A549 (cell line): ENCODE measurements around the gene TMEM214. TPM values are rescaled to one million over a fixed set of nuclear protein-coding genes. Genes with fewer than 3 reads are reported as not detected.
A peak's percentile ranks its signal among the peaks of the same experiment; 100 is the strongest.

Experiments used
- ATAC-seq, 2 experiments: fragments of 200-7000 bp in 1 of 2; fragments of >200 bp in 1 of 2; cut with Nextera tagmentation in 1 of 2; cut with Tn5 transposase in 1 of 2; 3 replicates each; pipeline versions ENCODE4 v1.8.0 to v1.9.1; 2018 to 2020; ENCODE audit warnings: mild to moderate bottlenecking in 1 of 2, moderate library complexity in 1 of 2
- CTCF ChIA-PET: fragments of 300-600 bp; sonication (Branson Sonifier 250); formaldehyde crosslinking; extraction: SDS; loops from one replicate; lab custom pipeline; 2021; ENCODE audit warnings: antibody characterized with exemption, inconsistent platforms; lab: Yijun Ruan, JAX
- POLR2A ChIA-PET: fragments of 350-600 bp; formaldehyde crosslinking; extraction: SDS; loops from one replicate; lab custom pipeline; 2021; ENCODE audit warnings: antibody characterized with exemption, inconsistent platforms; lab: Yijun Ruan, JAX
- DNase-seq, 2 experiments: peaks; one replicate each; pipeline versions ENCODE4 v3.0.0 to v3.0.0-alpha.2; 2011 to 2016; ENCODE audit warnings: low read depth in 1 of 2, low spot score in 1 of 2
- FAIRE-seq: peaks from 2 replicates; lab custom pipeline; 2011; peaks lifted over from hg19 to GRCh38; lab: Jason Lieb, UNC
- H3K27ac ChIP-seq, 2 experiments: fragments of >200 bp; sonication (Bioruptor Twin); formaldehyde crosslinking; 3 replicates each; pipeline ENCODE4 v1.5.1; 2016 to 2017
- H3K4me1 ChIP-seq: fragments of >200 bp; sonication (Bioruptor Twin); formaldehyde crosslinking; 3 replicates; pipeline ENCODE4 v1.6.1; 2016
- H3K4me2 ChIP-seq: fragments of >200 bp; sonication (Bioruptor Twin); formaldehyde crosslinking; 3 replicates; pipeline ENCODE4 v1.6.1; 2016
- H3K4me3 ChIP-seq: fragments of >200 bp; sonication (Bioruptor Twin); formaldehyde crosslinking; 3 replicates; pipeline ENCODE4 v1.5.1; 2016
- H3K9me3 ChIP-seq: fragments of >200 bp; sonication (Bioruptor Twin); formaldehyde crosslinking; 3 replicates; pipeline ENCODE4 v1.6.1; 2016
- BHLHE40 ChIP-seq: IDR thresholded peaks from 2 replicates; pipeline ENCODE4 v1.6.1; 2012; ENCODE audit warnings: low read depth, low read length, inconsistent platforms
- CBX2 ChIP-seq: fragments of 200-600 bp; sonication (generic); IDR thresholded peaks from 2 replicates; pipeline ENCODE4 v1.6.1; 2016; ENCODE audit warnings: low read depth, mild to moderate bottlenecking, borderline replicate concordance
- CBX8 ChIP-seq: fragments of 200-600 bp; sonication (generic); IDR thresholded peaks from 2 replicates; pipeline ENCODE4 v1.6.1; 2016
- CHD2 ChIP-seq: fragments of 150-350 bp; IDR thresholded peaks from 2 replicates; pipeline ENCODE4 v1.6.1; 2014; ENCODE audit warnings: low read length; ENCODE audit not compliant: partially characterized antibody
- CHD4 ChIP-seq: fragments of 200-600 bp; sonication (generic); IDR thresholded peaks from 2 replicates; pipeline ENCODE4 v1.6.1; 2016; ENCODE audit warnings: antibody characterized with exemption, mild to moderate bottlenecking, borderline replicate concordance
- E2F6 ChIP-seq: IDR thresholded peaks from 2 replicates; pipeline ENCODE4 v1.6.1; 2012; ENCODE audit warnings: low read depth, borderline replicate concordance
- EHF ChIP-seq: fragments of 250-450 bp; sonication (Bioruptor Pico); IDR thresholded peaks from 2 replicates; pipeline ENCODE4 v1.5.0; 2020; ENCODE audit warnings: mild to moderate bottlenecking
- EHMT2 ChIP-seq: fragments of 200-600 bp; sonication (generic); IDR thresholded peaks from 2 replicates; pipeline ENCODE4 v1.6.1; 2016; ENCODE audit warnings: antibody characterized with exemption, low read depth, mild to moderate bottlenecking, moderate library complexity
- HES2 ChIP-seq: fragments of >200 bp; sonication (Bioruptor Twin); formaldehyde crosslinking; IDR thresholded peaks from 2 replicates; pipeline ENCODE4 v1.6.1; 2016
- HEYL ChIP-seq: fragments of 250-450 bp; sonication (Bioruptor Pico); IDR thresholded peaks from 2 replicates; pipeline ENCODE4 v1.8.0; 2021; ENCODE audit warnings: mild to moderate bottlenecking, moderate library complexity
- HMGXB4 ChIP-seq: fragments of 250-450 bp; sonication (Bioruptor Pico); IDR thresholded peaks from 2 replicates; pipeline ENCODE4 v1.5.0; 2021; ENCODE audit warnings: mild to moderate bottlenecking, moderate library complexity, borderline replicate concordance
- HOXA7 ChIP-seq: fragments of 250-450 bp; sonication (Bioruptor Pico); IDR thresholded peaks from 2 replicates; pipeline ENCODE4 v1.5.0; 2020; ENCODE audit warnings: mild to moderate bottlenecking, moderate library complexity
- HOXB5 ChIP-seq: fragments of 250-450 bp; sonication (Bioruptor Pico); IDR thresholded peaks from 2 replicates; pipeline ENCODE4 v1.5.0; 2020; ENCODE audit warnings: mild to moderate bottlenecking, moderate library complexity
- JUNB ChIP-seq: fragments of >200 bp; sonication (Bioruptor Twin); formaldehyde crosslinking; IDR thresholded peaks from 2 replicates; pipeline ENCODE4 v1.6.1; 2016
- KDM5A ChIP-seq: fragments of 200-600 bp; sonication (generic); IDR thresholded peaks from 2 replicates; pipeline ENCODE4 v1.6.1; 2016; ENCODE audit warnings: antibody characterized with exemption, mild to moderate bottlenecking
- MAX ChIP-seq: IDR thresholded peaks from 2 replicates; pipeline ENCODE4 v1.6.1; 2012
- NR3C1 ChIP-seq: fragments of >200 bp; sonication (Bioruptor Twin); formaldehyde crosslinking; IDR thresholded peaks from 3 replicates; pipeline ENCODE4 v1.6.1; 2017
- PBX3 ChIP-seq: IDR thresholded peaks from 2 replicates; pipeline ENCODE4 v1.6.1; 2012
- POLR2A ChIP-seq: IDR thresholded peaks from 2 replicates; pipeline ENCODE4 v1.6.1; 2012; ENCODE audit warnings: mild to moderate bottlenecking, low read length
- POLR2AphosphoS2 ChIP-seq: conservative IDR thresholded peaks from 2 replicates; pipeline ENCODE4 v1.6.1; 2012; ENCODE audit warnings: low read length, improper control_type of control experiment, inconsistent platforms
- RARB ChIP-seq: fragments of 250-450 bp; sonication (Bioruptor Pico); IDR thresholded peaks from 2 replicates; pipeline ENCODE4 v1.8.0; 2021; ENCODE audit warnings: mild to moderate bottlenecking, moderate library complexity
- SREBF2 ChIP-seq: fragments of 450-650 bp; IDR thresholded peaks from 2 replicates; pipeline ENCODE4 v1.6.1; 2014; ENCODE audit warnings: mild to moderate bottlenecking, moderate library complexity
- ZNF302 ChIP-seq: fragments of 250-450 bp; sonication (Bioruptor Pico); IDR thresholded peaks from 2 replicates; pipeline ENCODE4 v1.9.0; 2021; ENCODE audit warnings: inconsistent platforms, mild to moderate bottlenecking, moderate library complexity
- WGBS: methylation state at CpG from one replicate; pipeline ENCODE4 v1.1.6; 2017; ENCODE audit errors: missing lambda C conversion rate; 5-methylcytosine and 5-hydroxymethylcytosine counted together
- polyA plus RNA-seq, 4 experiments: library from polyadenylated mRNA; depleted of rRNA in 3 of 4; stranded (reverse); fragments of >200 nt; fragmentation: RNase III in 1 of 4; extraction: RNeasy Plus Mini Kit Qiagen cat#74134 plus additional on column Dnase treatment in 1 of 4; gene quantifications; 2 replicates in 3 of 4; 3 replicates in 1 of 4; pipeline ENCODE4 v1.2.3, GENCODE V29; 2011 to 2017
- TF ChIP-seq, protein P1 (sequence below): fragments of >200 bp; sonication (Bioruptor Twin); formaldehyde crosslinking; IDR thresholded peaks from 3 replicates; pipeline ENCODE4 v1.6.1; 2016
- TF ChIP-seq, protein P2 (sequence below): fragments of 200-600 bp; sonication (generic); IDR thresholded peaks from 2 replicates; pipeline ENCODE4 v1.6.1; 2016; ENCODE audit warnings: antibody characterized with exemption, mild to moderate bottlenecking, moderate library complexity

The TMEM214 gene
- polyA plus RNA-seq, 2 of the 4 experiments (the other 2 are of a cell fraction): 54.3 to 74.9 TPM

DNA sequence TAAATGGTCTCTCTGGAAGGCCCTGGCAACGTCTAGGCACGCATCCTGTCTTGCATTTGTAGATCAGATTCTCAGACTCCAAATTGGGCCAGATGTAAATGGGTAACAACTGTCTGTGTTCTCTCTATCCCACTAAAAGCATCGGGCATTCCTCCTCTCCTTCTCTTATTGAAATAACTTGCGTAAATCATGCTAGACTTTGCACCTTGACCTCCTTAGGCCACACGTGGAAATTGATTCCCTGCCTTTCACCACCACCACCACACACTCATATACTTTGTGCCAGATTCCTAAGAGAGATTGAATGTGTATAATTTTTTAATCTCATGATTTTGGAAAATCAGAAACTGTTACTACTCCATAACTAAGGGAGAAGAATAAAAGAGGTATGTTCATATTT is 41.0 kb upstream of the TMEM214 start:
- H3K4me2 ChIP-seq: no peak overlapping the region
- FAIRE-seq (no peak), DNase-seq (no peak), ATAC-seq (no peak)
- ChIA-PET POLR2A (no interaction called here), CTCF (interaction anchor here (2.5 kb wide), 1 partner anchor 25 kb away, joined by 13 read pairs; no protein-coding TSS in a partner anchor)
- WGBS: 68% methylated on average over 5 of the region's 5 CpGs
- H3K4me3 ChIP-seq: no peak overlapping the region
- no peaks in the 10 kb centered on the region for H3K9me3 ChIP-seq
- TF ChIP-seq CBX2: no peak
- no peak for TF ChIP-seq HES2
- TF ChIP-seq HOXA7: no peak
- TF ChIP-seq HOXB5 (CRISPR knock-in tag): no peak
- no peak for TF ChIP-seq POLR2A
- TF ChIP-seq E2F6: no peak
- TF ChIP-seq HEYL: no peak
- no peak for TF ChIP-seq CHD4
- TF ChIP-seq SREBF2: no peak
- no peak for TF ChIP-seq BHLHE40
- no peak for TF ChIP-seq CBX8
- TF ChIP-seq POLR2AphosphoS2: no peak
- no peak for TF ChIP-seq PBX3
- TF ChIP-seq EHF (CRISPR knock-in tag): no peak
- no peak for TF ChIP-seq RARB
- no peak for TF ChIP-seq HMGXB4 (CRISPR knock-in tag)
- TF ChIP-seq KDM5A: no peak
- TF ChIP-seq ZNF302 (CRISPR knock-in tag): no peak
- no peak for TF ChIP-seq MAX
- no peak for TF ChIP-seq JUNB
- H3K27ac ChIP-seq: no peak overlapping the region
- peaks cover 8% of the 10 kb centered on the region; the same call in 1 of the 3 replicates for H3K4me1 ChIP-seq

- DNase-seq (no peak), ATAC-seq (no peak), FAIRE-seq (no peak)
- POLR2A ChIA-PET: no interaction called here
- CTCF ChIA-PET: interaction anchor here (1.0 to 6.9 kb wide), 9 partner anchors 11 to 310 kb away, joined by 3 to 58 read pairs (median 3); partner anchors contain the start of gene OST4
- WGBS: 38% methylated on average over 1 of the region's 1 CpG
- no peaks in the 10 kb centered on the region for H3K9me3 ChIP-seq
- no peak overlapping the region for H3K4me3 ChIP-seq
- no peak overlapping the region for H3K27ac ChIP-seq
- no peak overlapping the region for H3K4me2 ChIP-seq
- H3K4me1 ChIP-seq: peaks cover 3% of the 10 kb centered on the region; the same call in 1 of the 3 replicates
- TF ChIP-seq, protein P1, sequence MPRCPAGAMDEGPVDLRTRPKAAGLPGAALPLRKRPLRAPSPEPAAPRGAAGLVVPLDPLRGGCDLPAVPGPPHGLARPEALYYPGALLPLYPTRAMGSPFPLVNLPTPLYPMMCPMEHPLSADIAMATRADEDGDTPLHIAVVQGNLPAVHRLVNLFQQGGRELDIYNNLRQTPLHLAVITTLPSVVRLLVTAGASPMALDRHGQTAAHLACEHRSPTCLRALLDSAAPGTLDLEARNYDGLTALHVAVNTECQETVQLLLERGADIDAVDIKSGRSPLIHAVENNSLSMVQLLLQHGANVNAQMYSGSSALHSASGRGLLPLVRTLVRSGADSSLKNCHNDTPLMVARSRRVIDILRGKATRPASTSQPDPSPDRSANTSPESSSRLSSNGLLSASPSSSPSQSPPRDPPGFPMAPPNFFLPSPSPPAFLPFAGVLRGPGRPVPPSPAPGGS: no peak
- TF ChIP-seq HMGXB4 (CRISPR knock-in tag) (no peak), EHMT2 (peak; percentile 96), CHD2 (no peak), ZNF302 (CRISPR knock-in tag) (no peak), NR3C1 (no peak)
- TF ChIP-seq, protein P2, sequence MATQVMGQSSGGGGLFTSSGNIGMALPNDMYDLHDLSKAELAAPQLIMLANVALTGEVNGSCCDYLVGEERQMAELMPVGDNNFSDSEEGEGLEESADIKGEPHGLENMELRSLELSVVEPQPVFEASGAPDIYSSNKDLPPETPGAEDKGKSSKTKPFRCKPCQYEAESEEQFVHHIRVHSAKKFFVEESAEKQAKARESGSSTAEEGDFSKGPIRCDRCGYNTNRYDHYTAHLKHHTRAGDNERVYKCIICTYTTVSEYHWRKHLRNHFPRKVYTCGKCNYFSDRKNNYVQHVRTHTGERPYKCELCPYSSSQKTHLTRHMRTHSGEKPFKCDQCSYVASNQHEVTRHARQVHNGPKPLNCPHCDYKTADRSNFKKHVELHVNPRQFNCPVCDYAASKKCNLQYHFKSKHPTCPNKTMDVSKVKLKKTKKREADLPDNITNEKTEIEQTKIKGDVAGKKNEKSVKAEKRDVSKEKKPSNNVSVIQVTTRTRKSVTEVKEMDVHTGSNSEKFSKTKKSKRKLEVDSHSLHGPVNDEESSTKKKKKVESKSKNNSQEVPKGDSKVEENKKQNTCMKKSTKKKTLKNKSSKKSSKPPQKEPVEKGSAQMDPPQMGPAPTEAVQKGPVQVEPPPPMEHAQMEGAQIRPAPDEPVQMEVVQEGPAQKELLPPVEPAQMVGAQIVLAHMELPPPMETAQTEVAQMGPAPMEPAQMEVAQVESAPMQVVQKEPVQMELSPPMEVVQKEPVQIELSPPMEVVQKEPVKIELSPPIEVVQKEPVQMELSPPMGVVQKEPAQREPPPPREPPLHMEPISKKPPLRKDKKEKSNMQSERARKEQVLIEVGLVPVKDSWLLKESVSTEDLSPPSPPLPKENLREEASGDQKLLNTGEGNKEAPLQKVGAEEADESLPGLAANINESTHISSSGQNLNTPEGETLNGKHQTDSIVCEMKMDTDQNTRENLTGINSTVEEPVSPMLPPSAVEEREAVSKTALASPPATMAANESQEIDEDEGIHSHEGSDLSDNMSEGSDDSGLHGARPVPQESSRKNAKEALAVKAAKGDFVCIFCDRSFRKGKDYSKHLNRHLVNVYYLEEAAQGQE: peak; percentile 92
Observed at GRCh38 chr2:26993768-26994167, 39.0 kb upstream of the TMEM214 start.
